Dermis blood vessel endothelial cell (primary cell): ENCODE results near the gene RCAN1. TPM values are rescaled to one million over a fixed set of nuclear protein-coding genes. Genes with fewer than 3 reads are reported as not detected.

Source experiments
- DNase-seq: peaks from one replicate; pipeline ENCODE4 v3.0.0; 2010
- total RNA-seq: library from RNA; depleted of rRNA; stranded (reverse); fragments of >200 nt; gene quantifications from 2 replicates; pipeline ENCODE4 v1.2.3, GENCODE V29; 2014

The RCAN1 gene
- total RNA-seq, 1 donor from 2014 or later: 45.9 TPM

GRCh38 chr21:34537838-34538237 lies 77.1 kb downstream of the RCAN1 start:
- DNase-seq: no peak

DNA sequence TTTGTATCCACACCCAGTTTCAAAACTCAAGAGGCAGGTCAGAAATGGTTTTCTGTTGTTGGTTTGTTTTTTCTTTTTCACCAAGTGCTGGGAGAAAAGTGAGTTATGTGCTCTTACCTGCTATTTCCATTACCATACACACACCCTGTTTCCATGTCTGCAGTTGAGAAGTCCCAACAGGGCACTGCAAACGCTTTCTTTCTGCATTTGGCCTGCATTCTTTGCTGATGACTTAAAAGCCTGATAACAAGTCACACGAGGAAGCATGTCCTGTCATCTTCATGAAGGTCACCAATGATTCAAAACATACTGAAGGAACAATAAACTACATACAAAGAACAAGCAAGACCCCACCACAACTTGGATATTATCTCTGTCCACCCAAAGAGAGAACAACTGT lies 78.1 kb downstream of the RCAN1 start:
- peak; percentile 28 for DNase-seq

DNA sequence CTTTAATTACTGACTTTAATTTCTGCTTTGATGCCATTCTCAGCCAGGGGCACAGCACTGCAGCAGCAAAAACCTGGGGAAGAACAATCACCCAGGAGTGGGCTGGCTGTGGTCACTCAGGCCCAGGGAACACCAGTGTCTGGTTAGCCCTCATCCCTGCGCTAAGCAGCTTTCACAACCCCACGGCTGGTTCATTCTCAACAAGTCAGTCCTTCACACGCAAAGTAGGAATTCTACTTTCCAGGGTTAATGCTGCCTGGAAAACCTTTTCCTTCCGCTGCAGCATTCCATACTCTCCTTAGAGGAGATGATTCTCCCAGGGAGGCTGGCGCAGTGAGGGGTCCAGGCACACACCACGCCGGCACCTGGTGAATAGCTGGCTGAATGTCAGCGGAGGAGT lies 78.6 kb downstream of the RCAN1 start:
- no peak for DNase-seq

DNA sequence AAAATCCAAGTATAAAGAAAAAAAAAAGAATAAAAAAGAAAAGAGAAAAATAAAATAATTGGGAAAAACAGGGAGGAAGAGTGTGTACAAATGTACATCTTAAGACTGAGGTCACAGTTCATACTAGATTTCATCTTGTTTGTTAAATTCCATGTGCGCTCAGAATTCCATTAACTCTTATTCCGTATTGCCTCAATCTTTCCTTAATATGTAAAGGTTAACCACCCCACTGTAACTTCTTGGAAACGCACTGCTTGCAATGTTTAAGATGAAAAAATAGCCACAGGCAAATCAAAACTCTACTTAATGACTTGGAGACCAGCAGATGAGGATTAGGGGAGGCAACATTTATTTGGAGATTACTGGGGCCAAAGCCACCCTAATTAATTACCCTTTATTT lies 79.0 kb downstream of the RCAN1 start:
- DNase-seq: no peak

GRCh38 chr21:34534522-34534921 lies 80.4 kb downstream of the RCAN1 start:
- no peak for DNase-seq

DNA sequence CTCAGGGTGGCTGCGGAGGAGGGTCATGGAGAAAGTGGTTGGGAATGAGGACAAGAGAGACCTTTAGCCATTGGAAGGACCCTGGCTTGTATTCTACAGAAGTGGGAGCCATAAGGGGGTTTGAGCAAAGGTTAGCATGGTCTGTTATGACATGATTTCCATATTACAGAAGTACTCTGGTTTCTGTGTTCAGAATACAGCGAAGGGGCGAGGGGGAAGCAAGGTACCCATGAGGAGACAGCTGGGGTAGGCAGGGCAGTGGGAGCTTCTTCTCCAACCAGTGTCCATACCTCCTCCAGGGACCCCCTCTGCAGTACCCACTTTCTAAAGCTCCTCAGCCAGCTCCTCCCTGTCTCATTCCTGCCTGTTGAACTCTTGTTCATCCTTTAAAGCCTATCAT lies 81.0 kb downstream of the RCAN1 start:
- DNase-seq: no peak

DNA sequence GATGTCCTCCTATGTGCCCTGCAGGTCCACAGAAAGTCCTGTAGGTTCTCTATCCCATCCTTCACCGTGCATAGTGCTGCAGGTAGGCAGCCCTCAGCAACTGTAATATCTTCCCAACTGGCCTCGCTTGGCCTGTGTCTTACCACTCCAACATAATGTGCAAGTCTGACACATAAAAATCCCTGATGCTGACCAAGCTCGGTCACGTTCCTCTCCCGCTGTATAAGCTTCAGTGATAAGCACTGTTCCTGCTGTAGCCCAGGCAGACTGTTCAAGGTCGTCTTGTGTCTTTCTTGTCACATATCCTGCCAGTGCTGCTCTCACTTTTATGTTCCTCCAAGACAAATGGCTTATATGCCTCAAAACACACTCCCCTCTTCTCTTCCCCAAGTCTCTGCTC lies 83.5 kb downstream of the RCAN1 start:
- DNase-seq: no peak

- DNase-seq: no peak
These were observed 84.7 kb downstream of the RCAN1 start for GRCh38 chr21:34530261-34530660.

DNA sequence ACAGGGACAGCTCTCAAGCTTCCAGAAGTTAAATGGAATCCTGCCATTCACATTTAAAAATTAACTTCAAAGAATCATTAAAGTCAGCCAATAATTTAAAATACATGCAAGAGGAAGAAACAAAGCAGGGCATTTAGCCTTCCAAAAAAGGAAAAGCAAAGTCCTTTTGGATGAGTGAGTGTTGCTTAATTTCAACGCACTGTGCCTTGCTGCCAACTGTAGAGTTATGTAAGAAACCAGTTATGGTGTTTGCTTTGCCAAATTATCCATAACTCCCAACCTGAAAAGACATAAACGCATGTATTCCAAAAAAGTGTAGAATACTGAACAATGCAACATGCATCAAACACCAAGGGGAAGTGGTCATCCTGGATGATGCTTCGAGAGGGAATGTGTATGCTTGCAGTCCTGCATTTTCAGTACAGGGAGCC lies 86.8 kb downstream of the RCAN1 start:
- no peak for DNase-seq

- peak; percentile 100 for DNase-seq
These were observed 88.2 kb downstream of the RCAN1 start for GRCh38 chr21:34526618-34527290.

GRCh38 chr21:34526241-34526617 lies 88.7 kb downstream of the RCAN1 start:
- DNase-seq: peak; percentile 36

GRCh38 chr21:34524646-34525601 lies 90.0 kb downstream of the RCAN1 start:
- DNase-seq: peak; percentile 60

DNA sequence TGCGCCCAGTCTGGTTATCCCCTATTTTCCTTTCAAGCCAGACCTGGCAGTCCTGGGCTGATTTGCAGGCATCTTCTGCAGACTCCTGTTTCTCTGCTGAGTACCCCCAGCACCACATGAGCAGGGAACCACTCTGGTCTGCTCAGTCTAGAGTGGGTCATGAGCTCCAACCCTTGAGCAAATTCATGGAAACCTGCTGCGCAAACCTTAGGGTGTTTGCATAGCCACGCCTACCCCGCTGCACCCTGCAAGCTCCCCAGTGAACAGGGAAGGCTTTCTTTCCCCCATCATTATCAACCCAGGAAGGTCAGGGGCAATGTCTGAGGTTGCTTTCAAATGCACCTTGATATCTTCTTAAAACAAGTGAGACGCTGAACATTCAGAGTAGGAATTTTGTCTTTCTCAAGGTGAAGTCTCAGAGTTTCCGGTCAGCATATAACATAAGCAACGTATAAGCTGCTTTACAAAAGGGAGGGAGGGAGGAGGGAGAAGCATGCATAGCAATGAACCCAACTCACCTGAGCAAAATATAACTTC lies 91.8 kb downstream of the RCAN1 start:
- DNase-seq: no peak

- DNase-seq: no peak
These were observed 92.6 kb downstream of the RCAN1 start for GRCh38 chr21:34522284-34522683.

GRCh38 chr21:34521561-34521960 lies 93.4 kb downstream of the RCAN1 start:
- DNase-seq: no peak

DNA sequence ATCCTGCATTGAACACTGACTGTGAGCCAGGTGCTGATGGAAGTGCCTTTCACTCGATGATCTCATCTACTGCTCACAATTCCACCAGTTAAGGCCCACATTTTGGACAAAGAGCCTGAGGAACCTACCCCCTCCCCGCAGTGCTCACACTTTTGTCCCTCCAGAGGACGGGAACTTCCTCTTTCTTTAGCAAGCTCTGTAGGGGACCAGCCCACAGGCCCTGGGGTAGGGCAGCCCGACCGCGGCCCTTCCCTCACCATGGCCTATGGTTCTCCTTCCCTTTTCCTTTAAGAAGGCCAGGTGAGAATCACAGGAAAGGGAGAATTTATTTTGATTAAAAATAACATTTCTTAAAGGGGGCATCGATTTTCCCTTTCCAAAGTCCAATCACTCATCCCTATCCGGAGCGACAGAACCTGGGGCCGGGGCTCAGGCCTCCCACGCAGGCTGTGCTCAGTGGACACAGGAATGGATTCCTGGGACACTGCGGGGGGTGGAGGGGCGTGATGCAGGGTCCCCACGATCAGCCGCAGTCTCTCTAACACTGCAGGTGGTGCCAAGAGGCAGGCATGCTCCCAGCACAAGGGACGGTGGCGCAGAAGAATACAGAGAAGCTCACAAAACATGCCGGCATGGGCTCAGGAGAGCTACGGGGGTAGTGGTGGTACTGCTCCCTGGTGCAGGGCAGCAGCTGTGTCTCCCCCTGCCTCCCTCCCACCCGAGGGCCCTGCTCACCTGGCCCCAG lies 94.0 kb downstream of the RCAN1 start:
- no peak for DNase-seq

GRCh38 chr21:34520281-34520680 lies 94.6 kb downstream of the RCAN1 start:
- DNase-seq: no peak

DNA sequence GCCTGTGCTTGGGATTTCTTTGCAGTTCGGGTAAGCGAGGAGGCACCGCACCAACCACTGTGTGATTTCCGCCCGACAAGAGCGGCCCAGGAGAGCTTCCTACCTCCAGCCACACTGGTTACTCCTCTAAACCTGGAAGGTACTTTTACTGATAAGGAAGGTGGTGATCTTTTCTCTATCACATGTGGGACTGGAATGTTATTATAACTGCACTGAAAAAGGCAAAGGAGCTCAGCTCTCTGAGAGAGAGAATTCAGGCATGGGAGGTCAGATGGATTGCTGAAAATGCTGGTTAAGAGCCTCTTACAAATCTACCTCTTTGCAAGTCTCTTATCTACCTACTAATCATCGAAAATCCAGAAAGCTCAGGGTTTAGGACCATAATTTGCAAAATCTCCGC lies 95.2 kb downstream of the RCAN1 start:
- DNase-seq: no peak

GRCh38 chr21:34519016-34519415 lies 95.9 kb downstream of the RCAN1 start:
- no peak for DNase-seq

DNA sequence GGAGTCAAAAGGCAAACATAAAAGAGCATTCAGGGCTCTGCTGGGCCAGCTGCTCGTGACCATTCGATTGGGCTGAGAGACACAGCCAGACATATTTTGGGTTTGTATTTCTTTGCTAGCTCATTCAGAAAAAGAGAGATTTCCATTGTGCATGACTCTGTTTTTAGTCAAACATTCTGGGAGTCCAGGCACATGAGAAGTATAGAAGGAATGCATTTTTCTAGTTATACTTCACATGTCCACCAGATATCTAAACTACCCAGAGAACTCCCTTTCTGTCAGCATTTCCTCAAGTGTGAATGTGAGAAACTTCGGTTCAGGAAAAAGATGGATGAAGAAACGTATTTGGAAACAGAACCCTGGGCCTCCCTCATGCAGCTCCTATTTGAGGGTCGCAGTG lies 96.6 kb downstream of the RCAN1 start:
- DNase-seq: no peak

- peak; percentile 68 for DNase-seq
These were observed 97.2 kb downstream of the RCAN1 start for GRCh38 chr21:34517491-34518245.

DNA sequence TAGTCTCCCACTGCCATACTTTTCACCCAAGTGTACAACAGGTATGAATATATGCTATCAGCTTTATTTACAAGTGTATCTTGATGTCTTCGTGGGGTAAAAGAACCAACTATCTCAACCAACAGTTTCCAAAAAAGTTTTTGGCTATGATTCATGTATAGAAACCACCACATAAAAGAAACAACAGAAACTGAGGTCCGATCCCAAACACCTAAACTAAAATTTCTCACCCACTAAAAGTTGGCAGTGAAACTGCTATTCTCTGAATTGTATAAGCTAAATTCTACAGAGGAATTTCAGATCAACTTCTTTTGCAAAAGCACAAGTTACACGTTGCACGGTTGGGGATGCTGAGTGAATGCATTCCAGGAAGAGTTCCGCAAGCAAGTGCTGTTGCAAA lies 97.9 kb downstream of the RCAN1 start:
- no peak for DNase-seq
